Right lobe of liver (tissue), 4 donors: ENCODE measurements around the gene SPINT3.

ENCODE experiments used
- CTCF ChIP-seq, 4 donors: fragments of 200-600 bp in 3 of 4; fragments of 450-650 bp in 1 of 4; IDR thresholded peaks; one replicate each; pipeline versions ENCODE4 v1.5.1 to v1.8.0; 2016 to 2022; ENCODE audit warnings: antibody characterized with exemption in 4 of 4, mild to moderate bottlenecking in 2 of 4
- POLR2A ChIP-seq: fragments of 450-650 bp; IDR thresholded peaks from one replicate; pipeline ENCODE4 v1.6.1; 2017; ENCODE audit warnings: antibody characterized with exemption, mild to moderate bottlenecking
- donor health status: DM: no; HTN: no; CAD: no.
- donor health status: DM: no; HTN: no; CAD: no.
- donor health status: DM: no; HTN: yes; CAD: no.

GRCh38 chr20:45539382-45539781 lies 24.0 kb upstream of the SPINT3 start, which contains the start of gene WFDC6:
- no peak for TF ChIP-seq CTCF (IDR thresholded peaks at IDR 0.05)
- no peak for TF ChIP-seq POLR2A
